Retinal pigment epithelial cell (primary cell): ENCODE results near the gene PGS1.

Experiments used
- DNase-seq: peaks from one replicate; pipeline ENCODE4 v3.0.0-alpha.2; 2010; ENCODE audit warnings: low read depth
- H3K4me3 ChIP-seq: 2 replicates; pipeline ENCODE4 v1.5.1; 2011; ENCODE audit warnings: mild to moderate bottlenecking, low read length, control low read depth, moderate library complexity
- TF ChIP-seq, protein P1 (sequence below): conservative IDR thresholded peaks from 2 replicates; pipeline ENCODE4 v1.5.1; 2011; ENCODE audit warnings: low read depth, low read length, control low read depth, inconsistent platforms

The PGS1 gene

DNA sequence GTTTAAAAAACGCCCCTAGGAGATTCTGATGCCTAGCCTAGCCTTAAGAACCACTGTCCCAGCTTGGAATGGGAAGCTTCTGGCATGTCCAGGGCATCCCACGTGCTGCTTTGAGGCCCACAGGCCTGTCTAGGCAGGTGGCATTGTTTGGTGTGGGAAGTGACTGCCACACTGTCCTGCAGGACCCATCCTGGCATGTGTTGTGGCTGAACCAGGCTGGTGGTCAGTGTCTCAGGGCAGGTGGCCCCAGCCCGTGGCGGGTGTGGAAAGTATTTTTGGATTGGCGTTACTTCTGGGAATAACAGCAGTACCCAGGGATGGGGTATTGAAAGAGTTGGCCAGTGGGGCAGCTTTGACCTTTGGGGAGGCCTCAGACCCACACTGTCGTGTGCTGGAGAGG lies 27.9 kb downstream of the PGS1 start:
- TF ChIP-seq, protein P1, sequence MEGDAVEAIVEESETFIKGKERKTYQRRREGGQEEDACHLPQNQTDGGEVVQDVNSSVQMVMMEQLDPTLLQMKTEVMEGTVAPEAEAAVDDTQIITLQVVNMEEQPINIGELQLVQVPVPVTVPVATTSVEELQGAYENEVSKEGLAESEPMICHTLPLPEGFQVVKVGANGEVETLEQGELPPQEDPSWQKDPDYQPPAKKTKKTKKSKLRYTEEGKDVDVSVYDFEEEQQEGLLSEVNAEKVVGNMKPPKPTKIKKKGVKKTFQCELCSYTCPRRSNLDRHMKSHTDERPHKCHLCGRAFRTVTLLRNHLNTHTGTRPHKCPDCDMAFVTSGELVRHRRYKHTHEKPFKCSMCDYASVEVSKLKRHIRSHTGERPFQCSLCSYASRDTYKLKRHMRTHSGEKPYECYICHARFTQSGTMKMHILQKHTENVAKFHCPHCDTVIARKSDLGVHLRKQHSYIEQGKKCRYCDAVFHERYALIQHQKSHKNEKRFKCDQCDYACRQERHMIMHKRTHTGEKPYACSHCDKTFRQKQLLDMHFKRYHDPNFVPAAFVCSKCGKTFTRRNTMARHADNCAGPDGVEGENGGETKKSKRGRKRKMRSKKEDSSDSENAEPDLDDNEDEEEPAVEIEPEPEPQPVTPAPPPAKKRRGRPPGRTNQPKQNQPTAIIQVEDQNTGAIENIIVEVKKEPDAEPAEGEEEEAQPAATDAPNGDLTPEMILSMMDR, result no peak
- H3K4me3 ChIP-seq, result no peak overlapping the region
- no peak for DNase-seq

DNA sequence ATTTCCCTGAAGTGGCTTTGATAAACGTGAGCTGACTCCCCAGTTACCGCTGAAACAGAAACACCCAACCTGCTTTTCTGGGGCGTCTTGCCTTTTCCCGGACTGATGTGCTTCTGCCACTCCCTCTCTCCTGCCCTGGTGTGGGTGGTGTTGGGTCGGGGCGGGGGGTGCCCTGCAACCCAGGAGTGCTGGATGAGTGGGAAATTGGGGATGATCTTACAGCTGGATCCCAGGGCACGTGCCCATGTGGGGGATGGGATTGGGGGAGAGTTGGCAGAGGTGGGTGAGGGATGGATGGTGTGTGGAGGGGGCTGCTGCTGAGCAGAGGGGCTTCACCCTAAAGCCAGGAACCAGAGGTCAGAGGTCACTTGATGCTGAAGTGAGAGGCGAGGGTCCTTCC lies 28.5 kb downstream of the PGS1 start:
- H3K4me3 ChIP-seq, result no peak overlapping the region
- DNase-seq, result no peak
- TF ChIP-seq, protein P1, result no peak

DNA sequence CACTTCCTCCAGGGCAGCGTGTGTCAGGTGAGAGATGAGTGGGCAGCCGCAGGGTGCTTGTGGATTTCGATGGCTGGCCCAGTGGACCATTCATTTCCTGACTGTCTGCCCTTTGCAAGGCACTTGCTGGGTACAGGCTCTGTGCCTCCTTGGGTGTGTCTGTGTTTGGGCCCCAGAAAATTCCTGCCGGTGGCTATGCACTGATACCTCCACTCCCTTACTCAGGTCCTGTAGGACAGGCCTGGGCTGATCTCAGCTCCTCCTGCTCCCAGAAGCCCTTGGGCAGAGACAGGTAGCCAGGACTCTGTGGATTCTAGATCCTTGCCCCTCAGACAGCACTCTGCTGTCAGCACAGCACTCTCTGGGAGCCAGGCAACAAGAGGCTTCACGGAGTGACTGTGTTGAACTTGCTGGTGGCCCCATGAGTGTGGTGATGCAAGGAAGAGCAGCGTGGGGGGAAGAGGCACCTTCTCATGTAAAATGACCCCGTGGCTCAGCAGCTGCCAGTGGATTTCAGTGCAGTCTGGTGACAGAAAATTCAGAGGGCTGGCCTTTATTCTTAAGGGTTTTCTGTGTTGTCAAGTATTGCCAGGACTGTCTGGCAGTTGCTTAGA lies 29.0 kb downstream of the PGS1 start:
- TF ChIP-seq, protein P1, result no peak
- no peak for DNase-seq
- H3K4me3 ChIP-seq, result no peak overlapping the region

DNA sequence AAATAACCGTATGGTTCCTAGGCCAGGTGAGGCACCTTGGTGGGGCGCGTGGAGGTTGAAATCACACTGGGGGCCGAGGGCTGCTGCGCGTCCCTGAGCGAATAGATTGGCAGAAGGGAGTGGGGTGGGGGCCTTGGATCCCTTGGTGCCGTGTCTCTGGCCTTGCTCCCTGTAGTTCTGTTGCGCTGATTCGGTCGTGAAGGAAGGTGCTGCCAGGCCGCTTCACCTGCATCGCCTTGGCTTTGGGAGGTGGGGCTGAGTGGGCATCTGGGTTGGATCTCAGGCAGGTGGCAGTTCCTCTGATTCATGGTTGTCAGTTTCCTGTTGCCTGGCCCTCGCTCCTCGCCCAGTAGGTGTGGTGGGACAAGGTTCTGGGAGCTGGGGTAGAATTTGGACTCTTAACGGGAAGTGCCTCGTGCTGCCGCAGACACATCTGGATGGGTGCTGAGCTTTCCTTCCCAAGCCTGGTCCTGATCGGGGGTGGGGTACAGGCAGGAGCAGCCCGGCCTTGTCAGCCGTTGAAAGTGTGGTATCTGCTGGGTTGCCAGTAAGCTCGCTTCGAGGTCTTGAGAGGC lies 30.1 kb downstream of the PGS1 start:
- TF ChIP-seq, protein P1, result no peak
- no peak for DNase-seq
- no peak overlapping the region for H3K4me3 ChIP-seq

DNA sequence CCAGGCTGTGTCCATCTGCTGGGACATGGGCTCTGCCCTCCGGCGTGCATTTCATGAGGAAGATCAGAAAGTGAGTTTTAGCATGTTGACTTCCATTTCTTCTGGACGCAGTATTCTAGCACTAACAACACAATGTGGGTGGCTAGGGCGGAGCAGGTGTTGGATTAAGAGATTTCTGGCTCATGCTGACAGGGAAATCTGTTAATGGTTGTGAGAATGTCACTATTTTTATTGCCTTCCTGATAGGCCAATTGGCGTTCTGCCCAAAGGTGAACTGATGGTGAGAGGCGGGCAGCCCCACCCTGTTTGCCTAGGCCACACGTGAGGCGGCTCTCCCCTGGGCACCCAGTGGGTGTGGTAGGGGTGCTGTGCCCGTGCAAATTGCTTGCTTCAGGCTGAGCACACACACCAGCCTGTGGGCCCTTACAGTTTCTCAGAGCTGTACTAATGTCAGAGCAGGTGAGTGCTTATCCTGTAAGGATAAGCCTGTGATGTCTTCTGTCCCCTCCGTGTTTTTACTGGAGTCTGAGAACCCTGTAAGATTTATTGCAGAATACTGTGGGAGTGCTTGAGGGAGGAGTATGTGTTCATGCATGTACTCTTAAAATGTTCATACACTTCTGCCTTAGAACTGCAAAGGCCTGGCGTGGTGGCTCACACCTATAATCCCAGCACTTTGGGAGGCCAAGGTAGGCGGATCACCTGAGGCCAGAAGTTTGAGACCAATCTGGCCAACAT lies 30.9 kb downstream of the PGS1 start:
- TF ChIP-seq, protein P1, result no peak
- no peak overlapping the region for H3K4me3 ChIP-seq
- no peak for DNase-seq

DNA sequence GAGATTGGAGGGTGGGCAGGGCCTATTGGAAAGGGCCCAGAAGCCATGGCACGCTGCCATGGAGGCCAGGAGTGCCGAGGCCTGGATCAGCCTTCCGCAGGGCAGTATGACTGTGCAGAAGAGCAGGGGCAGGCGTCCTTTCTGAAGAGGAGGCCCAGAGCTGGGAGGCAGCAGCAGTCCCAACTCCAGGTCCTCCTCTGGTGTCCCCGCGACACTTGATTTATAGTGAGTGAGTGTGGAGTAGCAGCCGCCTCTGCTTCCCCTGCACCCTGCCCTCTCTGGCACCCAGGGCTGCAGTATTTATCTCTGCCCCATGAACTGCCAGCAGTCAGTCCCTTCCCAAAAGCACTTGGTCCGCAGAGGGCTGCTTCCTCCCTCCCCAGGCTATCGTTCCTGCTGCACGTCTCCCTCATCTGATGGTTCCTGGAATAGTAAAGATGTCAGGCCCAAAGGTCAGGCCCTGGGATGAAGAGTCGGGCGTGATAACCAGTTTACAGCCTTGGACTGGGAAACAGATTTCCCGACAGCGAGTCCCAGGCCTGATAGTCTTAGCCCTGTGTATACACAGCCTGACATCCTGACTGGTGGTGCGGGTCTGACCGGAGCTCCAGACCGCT lies 32.9 kb downstream of the PGS1 start:
- TF ChIP-seq, protein P1, result no peak
- H3K4me3 ChIP-seq, result no peak overlapping the region
- DNase-seq, result no peak
